ENCODE data around the gene PCDHA9. TPM values are rescaled to one million over a fixed set of nuclear protein-coding genes. Genes with fewer than 3 reads are reported as not detected.

Gene PCDHA9
- total RNA-seq, 1 experiment from 2014 or later, result not detected

DNA sequence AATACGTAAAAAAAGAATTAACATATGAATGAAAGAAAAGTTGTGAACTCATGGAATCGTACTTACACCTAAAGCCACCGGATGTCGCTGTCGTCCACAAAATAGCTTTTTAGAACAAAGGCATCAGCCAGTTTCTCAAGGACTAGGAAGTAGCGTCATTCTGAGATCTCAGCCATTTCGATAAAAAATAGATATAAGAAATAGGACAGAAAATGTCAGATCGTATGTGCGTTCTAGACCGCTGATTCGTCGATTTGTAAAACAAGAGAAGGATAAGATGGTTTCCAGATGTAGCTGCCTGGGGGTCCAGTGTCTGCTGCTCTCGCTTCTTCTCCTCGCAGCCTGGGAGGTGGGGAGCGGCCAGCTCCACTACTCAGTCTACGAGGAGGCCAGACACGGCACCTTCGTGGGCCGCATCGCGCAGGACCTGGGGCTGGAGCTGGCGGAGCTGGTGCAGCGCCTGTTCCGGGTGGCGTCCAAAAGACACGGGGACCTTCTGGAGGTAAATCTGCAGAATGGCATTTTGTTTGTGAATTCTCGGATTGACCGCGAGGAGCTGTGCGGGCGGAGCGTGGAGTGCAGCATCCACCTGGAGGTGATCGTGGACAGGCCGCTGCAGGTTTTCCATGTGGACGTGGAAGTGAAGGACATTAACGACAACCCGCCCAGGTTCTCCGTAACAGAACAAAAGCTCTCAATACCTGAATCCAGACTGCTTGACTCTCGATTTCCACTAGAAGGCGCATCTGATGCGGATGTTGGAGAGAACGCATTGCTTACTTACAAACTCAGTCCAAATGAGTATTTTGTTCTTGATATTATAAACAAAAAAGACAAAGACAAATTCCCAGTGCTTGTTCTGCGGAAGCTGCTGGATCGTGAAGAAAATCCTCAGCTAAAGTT, 7.8 kb downstream of the PCDHA9 start, which contains the start of gene PCDHA10:
TSS of gene PCDHA10 (plus strand) at position 126 of the 903 bp plus-strand sequence. CDS start at position 278, 152 bp downstream.
- Histone ChIP-seq H3K4me1 (replicated peaks; ENCODE audit: insufficient read depth) (no peaks in the 10 kb centered on the region), H3K36me3 (ENCODE audit: low read depth) (no peaks in the 10 kb centered on the region), H2AFZ (no peak within 1 kb of the TSS), H3K4me2 (no peak within 1 kb of the TSS), H3K9me3 (ENCODE audit: insufficient read depth, low read depth) (peaks cover 4% of the 10 kb centered on the region; the same call in 1 of the 2 replicates), H3K27ac (no peak within 1 kb of the TSS), H3K79me2 (ENCODE audit: low read depth) (no peaks in the 10 kb centered on the region), H3K27me3 (ENCODE audit: insufficient read depth, low read depth) (no peaks in the 10 kb centered on the region), H3F3A (ENCODE audit: insufficient read depth, low read depth) (no peaks in the 10 kb centered on the region), H3K9me2 (ENCODE audit: insufficient read depth) (no peaks in the 10 kb centered on the region), H3K4me3 (no peak within 1 kb of the TSS), H4K20me1 (ENCODE audit: insufficient read depth) (no peaks in the 10 kb centered on the region)
- TF ChIP-seq, protein P1, sequence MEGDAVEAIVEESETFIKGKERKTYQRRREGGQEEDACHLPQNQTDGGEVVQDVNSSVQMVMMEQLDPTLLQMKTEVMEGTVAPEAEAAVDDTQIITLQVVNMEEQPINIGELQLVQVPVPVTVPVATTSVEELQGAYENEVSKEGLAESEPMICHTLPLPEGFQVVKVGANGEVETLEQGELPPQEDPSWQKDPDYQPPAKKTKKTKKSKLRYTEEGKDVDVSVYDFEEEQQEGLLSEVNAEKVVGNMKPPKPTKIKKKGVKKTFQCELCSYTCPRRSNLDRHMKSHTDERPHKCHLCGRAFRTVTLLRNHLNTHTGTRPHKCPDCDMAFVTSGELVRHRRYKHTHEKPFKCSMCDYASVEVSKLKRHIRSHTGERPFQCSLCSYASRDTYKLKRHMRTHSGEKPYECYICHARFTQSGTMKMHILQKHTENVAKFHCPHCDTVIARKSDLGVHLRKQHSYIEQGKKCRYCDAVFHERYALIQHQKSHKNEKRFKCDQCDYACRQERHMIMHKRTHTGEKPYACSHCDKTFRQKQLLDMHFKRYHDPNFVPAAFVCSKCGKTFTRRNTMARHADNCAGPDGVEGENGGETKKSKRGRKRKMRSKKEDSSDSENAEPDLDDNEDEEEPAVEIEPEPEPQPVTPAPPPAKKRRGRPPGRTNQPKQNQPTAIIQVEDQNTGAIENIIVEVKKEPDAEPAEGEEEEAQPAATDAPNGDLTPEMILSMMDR (conservative IDR thresholded peaks at IDR 0.05), result peak; percentile 25; the same call in 1 of the 2 replicates
- no peak for TF ChIP-seq EZH2 (IDR thresholded peaks at IDR 0.05; ENCODE audit: low read depth)
- ChIA-PET POLR2A (ENCODE audit: unreplicated experiment) (no interaction called here), CTCF (no interaction called here)
- DNase-seq, result no peak
- BruUV-seq (replicated peaks), result no TSS peak
- intact Hi-C loops (cut with micrococcal nuclease; ENCODE audit: unreplicated experiment), result no loop called here

- peaks cover 4% of the 10 kb centered on the region; the same call in 1 of the 2 replicates for H3K9me3 ChIP-seq (ENCODE audit: insufficient read depth, low read depth)
- no peaks in the 10 kb centered on the region for H3F3A ChIP-seq (ENCODE audit: insufficient read depth, low read depth)
- H3K36me3 ChIP-seq (ENCODE audit: low read depth), result no peaks in the 10 kb centered on the region
- H3K4me1 ChIP-seq (replicated peaks; ENCODE audit: insufficient read depth), result no peaks in the 10 kb centered on the region
- H3K4me2 ChIP-seq, result no peak overlapping the region
- no TSS peak for BruUV-seq (replicated peaks)
- intact Hi-C loops (cut with micrococcal nuclease; ENCODE audit: unreplicated experiment), result no loop called here
- CTCF ChIA-PET, result no interaction called here
- no peak overlapping the region for H3K27ac ChIP-seq
- no peaks in the 10 kb centered on the region for H3K9me2 ChIP-seq (ENCODE audit: insufficient read depth)
- H4K20me1 ChIP-seq (ENCODE audit: insufficient read depth), result no peaks in the 10 kb centered on the region
- H3K27me3 ChIP-seq (ENCODE audit: insufficient read depth, low read depth), result no peaks in the 10 kb centered on the region
- POLR2A ChIA-PET (ENCODE audit: unreplicated experiment), result no interaction called here
- no peak overlapping the region for H3K4me3 ChIP-seq
- no peak for DNase-seq
- TF ChIP-seq EZH2 (IDR thresholded peaks at IDR 0.05; ENCODE audit: low read depth), result no peak
- H3K79me2 ChIP-seq (ENCODE audit: low read depth), result no peaks in the 10 kb centered on the region
- H2AFZ ChIP-seq, result no peak overlapping the region
These were observed 9.2 kb downstream of the PCDHA9 start for GRCh38 chr5:140857177-140857986.

DNA sequence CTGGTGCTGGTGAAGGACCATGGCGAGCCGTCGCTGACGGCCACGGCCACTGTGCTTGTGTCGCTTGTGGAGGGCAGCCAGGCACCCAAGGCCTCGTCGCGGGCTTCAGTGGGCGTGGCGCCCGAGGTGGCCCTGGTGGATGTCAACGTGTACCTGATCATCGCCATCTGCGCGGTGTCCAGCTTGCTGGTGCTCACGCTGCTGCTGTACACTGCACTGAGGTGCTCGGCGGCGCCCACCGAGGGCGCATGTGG, 9.7 kb downstream of the PCDHA9 start:
- no peaks in the 10 kb centered on the region for H4K20me1 ChIP-seq (ENCODE audit: insufficient read depth)
- DNase-seq, result no peak
- no peak overlapping the region for H3K27ac ChIP-seq
- H3K4me1 ChIP-seq (replicated peaks; ENCODE audit: insufficient read depth), result no peaks in the 10 kb centered on the region
- CTCF ChIA-PET, result no interaction called here
- H3K27me3 ChIP-seq (ENCODE audit: insufficient read depth, low read depth), result no peaks in the 10 kb centered on the region
- BruUV-seq (replicated peaks), result no TSS peak
- no peaks in the 10 kb centered on the region for H3F3A ChIP-seq (ENCODE audit: insufficient read depth, low read depth)
- H2AFZ ChIP-seq, result no peak overlapping the region
- POLR2A ChIA-PET (ENCODE audit: unreplicated experiment), result no interaction called here
- no peak overlapping the region for H3K4me2 ChIP-seq
- H3K36me3 ChIP-seq (ENCODE audit: low read depth), result no peaks in the 10 kb centered on the region
- no peak overlapping the region for H3K4me3 ChIP-seq
- intact Hi-C loops (cut with micrococcal nuclease; ENCODE audit: unreplicated experiment), result no loop called here
- peaks cover 4% of the 10 kb centered on the region; the same call in 1 of the 2 replicates for H3K9me3 ChIP-seq (ENCODE audit: insufficient read depth, low read depth)
- no peaks in the 10 kb centered on the region for H3K79me2 ChIP-seq (ENCODE audit: low read depth)
- TF ChIP-seq, protein P1 (conservative IDR thresholded peaks at IDR 0.05), result no peak
- TF ChIP-seq EZH2 (IDR thresholded peaks at IDR 0.05; ENCODE audit: low read depth), result no peak
- no peaks in the 10 kb centered on the region for H3K9me2 ChIP-seq (ENCODE audit: insufficient read depth)

All from PC-9 (cell line).